OCI-LY1 (cell line): ENCODE results near the gene REL.

Experiments used
- CTCF ChIP-seq: fragments of 200-600 bp; sonication (generic), shearing (Covaris generic); IDR thresholded peaks from 2 replicates; pipeline ENCODE4 v1.5.1; 2017; ENCODE audit warnings: mild to moderate bottlenecking, antibody characterized with exemption, low read length, moderate library complexity, mixed read lengths
- EZH2 ChIP-seq: fragments of 200-600 bp; sonication (generic), shearing (Covaris generic); IDR thresholded peaks from 2 replicates; pipeline ENCODE4 v1.8.0; 2017; ENCODE audit warnings: borderline replicate concordance, mixed run types, mild to moderate bottlenecking, antibody characterized with exemption, low read length, moderate library complexity, mixed read lengths

DNA sequence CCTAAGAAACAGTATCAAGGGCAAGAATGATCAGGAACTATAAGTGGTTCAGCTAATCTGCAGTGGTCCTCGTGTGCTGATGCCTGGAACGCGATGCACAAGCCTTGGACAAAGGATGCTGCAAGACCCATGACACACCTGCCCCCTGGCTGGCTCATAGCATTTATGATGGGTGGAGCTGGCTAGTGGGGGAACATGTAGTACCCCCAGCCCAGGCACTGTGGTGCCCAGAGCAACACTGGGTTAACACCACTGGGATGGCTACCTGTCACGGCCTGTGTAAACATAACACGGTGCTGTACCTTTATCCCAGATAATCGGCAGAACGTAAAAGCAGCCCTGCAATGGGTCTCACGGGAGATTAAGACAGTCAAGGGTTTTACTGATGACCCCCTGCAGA lies 75.8 kb downstream of the REL start:
- TF ChIP-seq CTCF, result no peak
- TF ChIP-seq EZH2, result no peak
